Omental fat pad (tissue), 4 donors: ENCODE measurements around the gene AUTS2. TPM values are rescaled to one million over a fixed set of nuclear protein-coding genes. Genes with fewer than 3 reads are reported as not detected.
"Not testable (repeated sequence)": the region's sequence is repeated elsewhere in the genome, so short reads cannot be mapped to it uniquely, and the experiment has no call there.

Experiments
- ATAC-seq: fragments of 150-250 bp; one replicate; pipeline ENCODE4 v1.9.1; 2016; ENCODE audit warnings: mild to moderate bottlenecking, moderate library complexity; ENCODE audit not compliant: low FRiP score
- DNase-seq: peaks from one replicate; pipeline ENCODE4 v3.0.0-alpha.2; 2019; ENCODE audit warnings: low spot score
- CTCF ChIP-seq, 3 donors: fragments of 450-650 bp; IDR thresholded peaks; one replicate each; pipeline ENCODE4 v1.5.1; 2016 to 2017; ENCODE audit warnings: antibody characterized with exemption in 3 of 3, mild to moderate bottlenecking in 3 of 3, moderate library complexity in 2 of 3
- total RNA-seq, 4 donors: library from RNA; depleted of rRNA; stranded (reverse); fragments of >200 nt; gene quantifications; one replicate each; pipeline ENCODE4 v1.1.0, GENCODE V29; 2016

The AUTS2 gene
- total RNA-seq, 4 donors from 2014 or later, result 13.2 to 27.0 (median 21.2) TPM

GRCh38 chr7:69782917-69783684 is 184.8 kb downstream of the AUTS2 start:
- DNase-seq (no peak), ATAC-seq (no peak)
- TF ChIP-seq CTCF (IDR thresholded peaks at IDR 0.05), result no peak

GRCh38 chr7:69786130-69786529 is 187.9 kb downstream of the AUTS2 start:
- not testable (repeated sequence) for DNase-seq, ATAC-seq

- DNase-seq (no peak), ATAC-seq (no peak)
- no peak for TF ChIP-seq CTCF (IDR thresholded peaks at IDR 0.05)
Measured at GRCh38 chr7:69786730-69787395, 188.6 kb downstream of the AUTS2 start.

- ATAC-seq, result no peak
- no peak for DNase-seq
- no peak for TF ChIP-seq CTCF (IDR thresholded peaks at IDR 0.05)
Measured at GRCh38 chr7:69787736-69788431, 189.6 kb downstream of the AUTS2 start.

GRCh38 chr7:69789563-69789962 is 191.3 kb downstream of the AUTS2 start:
- no peak for DNase-seq
- TF ChIP-seq CTCF (IDR thresholded peaks at IDR 0.05), result no peak
- no peak for ATAC-seq

GRCh38 chr7:69790977-69791724 is 192.9 kb downstream of the AUTS2 start:
- TF ChIP-seq CTCF (IDR thresholded peaks at IDR 0.05), result no peak
- ATAC-seq, result no peak
- no peak for DNase-seq

- ATAC-seq, result no peak
- TF ChIP-seq CTCF (IDR thresholded peaks at IDR 0.05), result no peak
- DNase-seq, result no peak
Measured at GRCh38 chr7:69791739-69792138, 193.5 kb downstream of the AUTS2 start.
